ENCODE measurements around the gene LCMT2. TPM values are rescaled to one million over a fixed set of nuclear protein-coding genes. Genes with fewer than 3 reads are reported as not detected.

Gene LCMT2
- polyA plus RNA-seq, 1 experiment = 8.7 TPM

Other genes with a start within 250 kb of the LCMT2 start
- 6.5 and 18.2 TPM in 2 replicates for gene UBR1, start 224.5 kb downstream of the LCMT2 start, polyA plus RNA-seq (2011; rRNA removed)
- gene TMEM62, start 197.0 kb downstream of the LCMT2 start, polyA plus RNA-seq (2011; rRNA removed) = 4.2 and 6.6 TPM in 2 replicates
- 76.5 and 86.5 TPM in 2 replicates for gene CCNDBP1, start 145.2 kb downstream of the LCMT2 start, polyA plus RNA-seq (2011; rRNA removed)
- not detected in 2 replicates for gene EPB42, start 109.6 kb downstream of the LCMT2 start, polyA plus RNA-seq (2011; rRNA removed)
- not detected in 2 replicates for gene TGM5, start 63.6 kb downstream of the LCMT2 start, polyA plus RNA-seq (2011; rRNA removed)
- gene TGM7, start 28.3 kb downstream of the LCMT2 start, polyA plus RNA-seq (2011; rRNA removed) = not detected in 2 replicates
- 6.4 TPM in 2 replicates for gene ZSCAN29, start 40.5 kb upstream of the LCMT2 start, polyA plus RNA-seq (2011; rRNA removed)
- 10.2 and 10.3 TPM in 2 replicates for gene TUBGCP4, start 40.5 kb upstream of the LCMT2 start, polyA plus RNA-seq (2011; rRNA removed)
- 48.3 and 59.9 TPM in 2 replicates for gene TP53BP1, start 162.6 kb upstream of the LCMT2 start, polyA plus RNA-seq (2011; rRNA removed)
- gene MAP1A, start 187.0 kb upstream of the LCMT2 start, polyA plus RNA-seq (2011; rRNA removed) = 32.9 and 54.0 TPM in 2 replicates

All from BJ (cell line).